NCI-H526 (cell line): ENCODE results near the gene TYW1B.
A peak's percentile ranks its signal among the peaks of the same experiment; 100 is the strongest.
"Not testable (repeated sequence)": the region's sequence is repeated elsewhere in the genome, so short reads cannot be mapped to it uniquely, and the experiment has no call there.

ENCODE experiments used
- DNase-seq, 2 experiments: peaks; one replicate each; lab custom pipeline; 2025; lab: John Stamatoyannopoulos, UW

The TYW1B gene

DNA sequence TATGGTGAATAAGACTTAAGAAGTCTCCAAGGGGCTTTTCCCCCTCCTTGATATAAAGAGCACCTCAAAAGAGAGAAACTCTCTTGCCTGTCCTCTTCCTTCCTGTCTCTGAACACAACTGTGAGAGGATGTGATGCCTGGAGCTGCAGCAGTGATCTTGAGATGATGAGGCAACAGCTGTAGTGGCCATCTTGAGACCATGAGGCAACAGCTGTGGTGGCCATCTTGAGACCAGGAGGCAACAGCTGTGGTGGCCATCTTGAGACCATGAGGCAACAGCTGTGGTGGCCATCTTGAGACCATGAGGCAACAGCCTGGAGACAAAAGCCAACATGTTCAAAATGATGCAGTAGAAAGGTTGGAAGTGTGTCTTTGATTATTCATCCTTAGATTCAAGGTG lies 277.5 kb downstream of the TYW1B start:
- DNase-seq, result not testable (repeated sequence)

DNA sequence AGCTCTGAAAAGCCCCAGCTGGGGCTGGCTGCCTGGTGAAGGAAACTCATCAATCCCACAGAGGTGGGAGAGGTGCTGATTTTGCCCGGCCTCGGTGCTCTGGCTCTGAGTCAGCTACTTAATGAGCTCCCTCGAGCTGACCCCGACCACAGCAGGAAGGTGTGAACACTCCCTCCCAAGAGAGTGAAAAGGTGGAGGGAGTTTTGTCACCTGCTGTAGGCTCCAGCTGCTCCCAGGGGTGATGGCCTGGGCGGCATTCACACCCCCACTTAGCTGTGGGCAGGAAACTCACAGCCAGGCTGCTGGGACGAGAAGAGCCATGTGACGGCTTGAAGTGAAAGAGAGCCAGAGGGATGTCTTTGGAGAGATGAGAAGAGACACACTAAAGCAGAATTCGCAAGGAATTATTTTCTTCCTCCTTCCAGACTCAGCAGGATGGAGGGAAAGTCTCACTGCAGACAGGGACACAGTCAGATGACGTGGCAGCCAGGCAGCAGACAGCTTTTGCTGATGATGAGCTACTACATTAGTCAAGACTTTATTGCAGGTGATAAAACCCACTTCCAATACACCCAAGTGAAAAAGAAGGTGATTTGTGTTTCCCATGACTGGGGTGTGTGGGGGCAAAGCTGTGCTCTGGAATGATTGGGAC lies 281.3 kb downstream of the TYW1B start:
- DNase-seq, result not testable (repeated sequence)

DNA sequence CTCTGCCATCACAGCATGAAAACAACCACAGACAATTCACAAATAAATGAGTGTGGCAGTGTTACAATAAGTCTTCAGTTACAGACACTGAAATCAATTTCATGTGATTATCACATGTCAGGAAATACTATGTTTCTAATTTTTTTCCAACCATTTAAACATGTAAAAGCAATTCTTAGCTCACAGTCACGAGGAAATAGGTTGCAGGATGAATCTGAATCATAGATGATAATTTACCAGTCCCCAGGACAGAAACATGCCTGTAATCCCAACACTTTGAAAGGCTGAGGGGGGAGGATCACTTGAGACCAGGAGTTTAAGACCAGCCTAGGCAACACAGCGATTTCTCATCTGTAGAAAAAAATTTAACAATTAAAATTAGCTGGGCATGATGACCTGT lies 283.5 kb downstream of the TYW1B start:
- DNase-seq, result not testable (repeated sequence)

DNA sequence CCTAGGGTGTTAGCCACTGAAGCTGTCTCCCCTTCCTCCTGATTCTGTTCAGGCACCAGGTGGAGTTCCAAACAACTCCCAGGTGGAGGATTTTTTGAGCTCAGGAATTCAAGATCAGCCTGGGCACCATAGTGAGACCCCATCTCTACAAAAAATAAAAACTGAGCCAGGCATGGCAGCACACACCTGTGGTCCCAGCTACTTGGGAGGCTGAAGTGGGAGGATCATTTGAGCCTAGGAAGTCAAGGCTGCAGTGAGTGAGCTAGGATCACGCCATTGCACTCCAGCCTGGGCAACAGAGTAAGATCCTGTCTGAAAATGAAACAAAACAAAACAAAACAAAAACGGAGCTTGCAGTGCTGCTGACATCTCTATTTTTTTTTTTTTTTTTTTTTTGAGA lies 287.1 kb downstream of the TYW1B start:
- no peak for DNase-seq

DNA sequence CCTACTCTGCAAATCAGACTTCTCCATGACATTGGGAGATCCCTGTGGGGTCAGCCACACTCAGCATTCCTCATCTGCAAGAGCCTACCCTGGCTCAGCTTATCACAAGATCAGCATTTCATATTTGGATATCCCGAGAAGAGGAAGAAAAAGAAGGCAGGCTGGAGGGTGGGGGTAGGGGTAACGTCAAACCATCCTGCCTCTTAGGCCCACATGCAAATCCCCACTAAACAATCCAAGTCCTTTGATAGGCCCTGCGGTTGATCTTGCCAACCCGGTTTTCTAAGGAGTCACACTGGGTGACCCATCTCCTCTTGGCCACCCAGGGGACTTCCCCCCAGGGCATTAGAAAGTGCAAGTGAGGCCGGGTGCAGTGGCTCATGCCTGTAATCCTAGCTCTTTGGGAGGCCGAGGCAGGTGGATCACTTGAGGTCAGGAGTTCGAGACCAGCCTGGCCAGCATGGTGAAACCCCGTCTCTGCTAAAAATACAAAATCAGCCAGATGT lies 287.8 kb downstream of the TYW1B start:
- peak; percentile 9 to 29 for DNase-seq

DNA sequence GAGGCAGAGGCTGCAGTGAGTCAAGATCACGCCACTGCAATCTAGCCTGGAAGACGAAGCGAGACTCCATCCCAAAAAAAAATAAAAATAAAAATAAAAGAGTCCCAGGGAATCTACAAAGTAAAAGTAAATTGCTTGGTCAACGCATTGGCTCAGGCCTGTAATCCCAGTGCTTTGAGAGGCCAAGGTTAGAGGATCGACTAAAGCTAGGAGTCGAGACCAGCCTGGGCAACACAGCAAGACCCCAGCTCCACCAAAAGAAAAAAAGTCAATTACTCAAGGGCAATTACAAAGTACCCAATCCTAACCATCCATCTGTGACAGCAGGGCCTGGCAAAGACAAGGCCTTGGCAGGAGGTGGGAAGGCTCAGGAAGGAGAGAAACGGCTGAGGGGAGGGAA lies 288.3 kb downstream of the TYW1B start:
- no peak for DNase-seq

DNA sequence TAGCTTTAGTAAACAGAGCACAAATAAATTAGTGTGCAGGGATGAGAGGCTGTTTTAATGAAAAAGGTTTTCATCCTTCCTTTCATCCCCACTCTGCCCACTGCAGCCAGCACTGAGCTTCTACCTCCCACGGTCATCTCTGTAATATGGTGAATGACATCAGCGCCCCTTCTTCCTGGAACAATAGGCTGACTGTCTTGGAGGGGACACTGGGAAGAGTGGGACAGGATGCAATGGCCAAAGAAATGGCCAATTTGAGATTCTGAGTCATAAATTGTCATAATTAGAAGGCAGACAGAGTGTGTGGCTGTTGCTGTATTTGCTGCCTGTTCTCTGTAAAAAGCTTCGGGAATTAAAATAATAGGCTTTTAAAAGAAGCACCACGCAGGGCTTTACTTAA lies 289.1 kb downstream of the TYW1B start:
- no peak for DNase-seq

DNA sequence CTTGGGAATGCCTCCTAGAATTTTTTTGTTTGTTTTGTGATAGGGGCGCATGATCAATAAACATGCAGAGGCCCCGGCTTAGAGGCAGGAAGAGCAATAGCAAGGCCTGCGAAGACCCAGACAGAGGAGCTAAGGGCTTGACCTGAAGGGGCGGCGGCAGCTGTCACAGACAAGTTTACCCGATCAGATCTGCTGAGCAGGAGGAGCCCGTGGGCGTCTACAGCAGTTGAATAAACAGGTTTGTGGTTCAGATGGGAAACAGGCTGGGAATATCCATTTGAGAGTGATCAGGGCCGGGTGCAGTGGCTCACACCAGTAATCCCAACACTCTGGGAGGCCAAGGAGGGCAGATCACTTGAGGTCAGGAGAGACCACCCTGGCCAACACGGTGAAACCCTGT lies 289.9 kb downstream of the TYW1B start:
- DNase-seq, result no peak

DNA sequence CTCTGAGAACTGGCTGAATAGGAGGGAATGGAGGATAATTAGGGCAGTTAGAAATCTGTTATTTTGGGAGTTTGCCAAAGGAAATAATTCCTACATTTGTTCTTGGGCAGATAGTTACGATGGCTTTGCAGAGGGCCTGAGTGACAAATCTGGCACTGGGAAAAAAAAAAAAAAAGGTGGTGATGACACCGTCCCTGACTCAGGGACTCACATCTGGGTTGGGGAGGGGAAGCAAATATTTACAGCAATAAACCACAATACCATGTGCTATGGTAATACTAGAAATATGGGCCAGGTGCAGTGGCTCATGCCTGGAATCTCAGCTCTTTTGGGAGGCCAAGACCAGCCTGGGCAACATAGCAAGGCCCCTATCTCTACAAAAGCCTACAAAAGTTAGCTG lies 292.0 kb downstream of the TYW1B start:
- DNase-seq, result not testable (repeated sequence)

DNA sequence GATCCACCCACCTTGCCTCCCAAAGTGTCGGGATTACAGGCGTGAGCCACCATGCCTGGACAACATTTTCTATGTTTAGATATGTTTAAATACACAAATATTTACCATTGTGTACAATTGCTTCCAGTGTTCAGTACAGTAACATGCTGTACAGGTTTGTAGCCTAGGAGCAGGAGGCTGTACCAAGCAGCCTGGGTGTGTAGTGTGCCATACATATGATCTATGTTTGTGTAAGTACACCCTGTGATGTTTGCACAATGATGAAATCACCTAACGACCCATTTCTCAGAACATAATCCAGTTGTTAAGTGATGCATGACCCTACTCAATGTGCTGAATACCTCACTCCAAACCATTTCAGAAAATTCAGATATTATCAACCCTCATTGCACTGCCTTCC lies 297.0 kb downstream of the TYW1B start:
- not testable (repeated sequence) for DNase-seq
